Esophagus muscularis mucosa (tissue), 3 donors: ENCODE measurements around the gene SLAMF9.

Experiments used
- CTCF ChIP-seq, 3 experiments: fragments of 200-600 bp in 2 of 3; fragments of 450-650 bp in 1 of 3; sonication (generic) in 2 of 3; IDR thresholded peaks; one replicate each; pipeline ENCODE4 v1.5.1; 2017 to 2019; ENCODE audit warnings: antibody characterized with exemption in 3 of 3, mild to moderate bottlenecking in 2 of 3, moderate library complexity in 1 of 3
- POLR2A ChIP-seq: fragments of 450-650 bp; IDR thresholded peaks from one replicate; pipeline ENCODE4 v1.6.1; 2017; ENCODE audit warnings: antibody characterized with exemption, moderate library complexity, mild to moderate bottlenecking, low read depth

GRCh38 chr1:159992161-159992560 lies 38.1 kb upstream of the SLAMF9 start:
- no peak for TF ChIP-seq POLR2A
- TF ChIP-seq CTCF (IDR thresholded peaks at IDR 0.05): no peak
